Astrocyte of the hippocampus (primary cell): Measurements from ENCODE around the gene IFIT3.
"Not testable (repeated sequence)": the region's sequence is repeated elsewhere in the genome, so short reads cannot be mapped to it uniquely, and the experiment has no call there.

Experiments used
- DNase-seq: peaks from one replicate; pipeline ENCODE4 v3.0.0; 2011; ENCODE audit warnings: low read depth, low spot score

The IFIT3 gene, protein sequence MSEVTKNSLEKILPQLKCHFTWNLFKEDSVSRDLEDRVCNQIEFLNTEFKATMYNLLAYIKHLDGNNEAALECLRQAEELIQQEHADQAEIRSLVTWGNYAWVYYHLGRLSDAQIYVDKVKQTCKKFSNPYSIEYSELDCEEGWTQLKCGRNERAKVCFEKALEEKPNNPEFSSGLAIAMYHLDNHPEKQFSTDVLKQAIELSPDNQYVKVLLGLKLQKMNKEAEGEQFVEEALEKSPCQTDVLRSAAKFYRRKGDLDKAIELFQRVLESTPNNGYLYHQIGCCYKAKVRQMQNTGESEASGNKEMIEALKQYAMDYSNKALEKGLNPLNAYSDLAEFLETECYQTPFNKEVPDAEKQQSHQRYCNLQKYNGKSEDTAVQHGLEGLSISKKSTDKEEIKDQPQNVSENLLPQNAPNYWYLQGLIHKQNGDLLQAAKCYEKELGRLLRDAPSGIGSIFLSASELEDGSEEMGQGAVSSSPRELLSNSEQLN

DNA sequence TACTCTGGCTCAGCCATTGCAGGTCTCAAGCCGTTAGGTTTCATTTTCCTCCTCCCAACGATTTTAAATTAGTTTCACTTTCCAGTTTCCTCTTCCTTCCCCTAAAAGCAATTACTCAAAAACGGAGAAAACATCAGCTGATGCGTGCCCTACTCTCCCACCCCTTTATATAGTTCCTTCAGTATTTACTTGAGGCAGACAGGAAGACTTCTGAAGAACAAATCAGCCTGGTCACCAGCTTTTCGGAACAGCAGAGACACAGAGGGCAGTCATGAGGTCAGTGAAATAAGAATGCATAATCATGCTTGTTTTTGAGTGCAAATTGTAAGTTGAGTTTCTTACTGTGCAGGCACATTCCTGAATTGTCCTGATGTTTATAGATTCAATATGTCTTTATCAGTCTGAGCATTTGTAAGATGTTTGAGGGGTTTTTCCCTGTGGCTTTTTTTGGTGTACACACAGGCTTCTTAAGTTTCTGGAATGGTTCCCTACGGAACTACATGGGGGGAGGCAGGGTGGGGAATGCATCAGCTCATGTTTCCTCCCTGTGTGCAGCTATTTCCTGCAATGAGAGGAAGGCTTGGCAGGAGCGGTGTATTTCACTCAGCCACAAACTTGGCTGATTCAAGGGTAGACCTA, at the start of gene IFIT3:
Gene IFIT3 (plus strand): TSS at position 195 of the 639 bp plus-strand sequence. CDS start 77 bp downstream, at position 272.
- peak; percentile 93 for DNase-seq

DNA sequence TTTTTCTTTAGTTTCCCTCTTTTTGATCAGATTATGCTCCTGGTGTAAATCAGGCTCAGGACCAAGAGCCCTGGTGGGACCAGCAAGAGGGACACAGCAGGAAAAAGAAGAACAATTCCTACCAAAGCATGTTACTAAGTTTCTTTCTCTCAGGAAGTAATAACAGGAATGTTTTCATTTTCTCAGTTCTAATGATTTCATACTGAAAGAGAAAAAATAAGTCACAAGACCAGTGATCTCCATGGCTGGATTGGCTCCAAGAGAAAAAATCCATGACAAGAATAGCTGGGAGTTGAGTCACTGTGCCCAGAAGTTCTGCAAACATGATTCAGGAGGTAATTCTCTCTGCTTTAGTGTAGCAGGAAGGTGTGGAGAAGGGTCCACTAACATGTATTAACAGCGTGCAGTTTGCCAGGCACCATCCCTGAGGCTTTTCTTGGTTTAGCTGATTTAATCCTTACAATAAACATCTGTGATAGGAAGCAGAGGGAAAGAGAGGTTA, 49.7 kb upstream of the IFIT3 start:
- DNase-seq, result peak; percentile 97

DNA sequence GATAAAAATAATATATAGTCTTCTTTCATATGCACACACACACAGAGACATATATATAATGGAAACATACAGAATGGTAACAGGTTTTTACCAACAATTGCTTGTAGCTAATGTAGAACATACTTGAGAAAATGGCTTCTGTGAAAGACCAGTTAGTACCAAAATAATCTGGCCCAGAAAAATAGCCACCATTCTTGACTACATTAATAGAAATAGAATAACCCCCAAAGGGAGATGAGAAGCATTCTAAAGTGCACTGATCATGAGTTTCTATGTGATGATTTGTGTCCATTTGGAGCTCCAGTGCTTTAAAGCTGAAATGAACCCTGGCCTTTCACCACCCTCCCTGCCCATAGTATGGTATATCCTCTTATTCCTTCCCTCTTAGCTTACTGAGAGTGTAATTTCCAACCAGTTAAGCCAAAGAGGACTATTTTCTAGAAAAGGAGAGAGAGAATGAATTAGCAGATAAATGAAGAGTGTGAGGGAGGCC, 48.9 kb upstream of the IFIT3 start:
- peak; percentile 12 for DNase-seq

DNA sequence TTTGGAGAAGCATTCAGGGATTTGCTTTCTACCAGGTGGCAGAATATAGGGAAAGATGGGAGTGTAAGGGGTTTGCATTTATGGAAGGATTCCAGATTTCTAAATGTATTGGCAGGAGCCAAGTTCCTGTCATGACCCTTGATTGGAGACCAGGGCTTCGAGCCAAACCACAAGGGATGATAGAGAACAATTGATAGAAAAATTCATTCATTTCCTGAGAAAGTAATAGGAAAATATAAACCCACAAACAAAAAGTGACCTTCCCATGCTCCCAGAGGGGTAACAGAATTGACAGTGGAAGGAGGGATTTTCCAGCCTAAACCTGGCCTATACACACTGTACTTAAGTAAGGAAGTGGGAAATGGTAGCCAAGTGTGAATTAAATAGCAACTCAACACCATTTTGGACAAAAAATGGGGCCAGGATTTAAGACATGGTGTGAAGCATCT, 48.4 kb upstream of the IFIT3 start:
- DNase-seq, result peak; percentile 71

DNA sequence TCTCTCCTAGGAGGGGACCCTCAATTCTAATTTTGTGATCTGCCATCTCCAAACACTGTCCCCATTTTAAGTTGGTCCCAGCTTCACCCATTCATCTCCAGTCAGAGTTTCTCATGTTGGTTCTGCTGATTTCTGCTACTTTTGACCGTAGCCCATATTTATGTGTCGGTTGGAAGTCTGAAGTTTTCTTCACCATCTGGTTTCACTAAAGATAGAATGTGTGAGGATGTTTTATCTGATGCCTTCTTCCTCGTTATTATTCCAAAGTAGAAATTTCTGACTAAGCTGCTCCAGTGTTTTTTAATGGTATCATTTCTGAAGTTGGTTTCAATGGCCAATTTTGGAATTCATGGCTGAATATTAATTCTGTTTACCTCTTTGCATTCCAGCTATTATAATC, 47.3 kb upstream of the IFIT3 start:
- DNase-seq, result no peak

DNA sequence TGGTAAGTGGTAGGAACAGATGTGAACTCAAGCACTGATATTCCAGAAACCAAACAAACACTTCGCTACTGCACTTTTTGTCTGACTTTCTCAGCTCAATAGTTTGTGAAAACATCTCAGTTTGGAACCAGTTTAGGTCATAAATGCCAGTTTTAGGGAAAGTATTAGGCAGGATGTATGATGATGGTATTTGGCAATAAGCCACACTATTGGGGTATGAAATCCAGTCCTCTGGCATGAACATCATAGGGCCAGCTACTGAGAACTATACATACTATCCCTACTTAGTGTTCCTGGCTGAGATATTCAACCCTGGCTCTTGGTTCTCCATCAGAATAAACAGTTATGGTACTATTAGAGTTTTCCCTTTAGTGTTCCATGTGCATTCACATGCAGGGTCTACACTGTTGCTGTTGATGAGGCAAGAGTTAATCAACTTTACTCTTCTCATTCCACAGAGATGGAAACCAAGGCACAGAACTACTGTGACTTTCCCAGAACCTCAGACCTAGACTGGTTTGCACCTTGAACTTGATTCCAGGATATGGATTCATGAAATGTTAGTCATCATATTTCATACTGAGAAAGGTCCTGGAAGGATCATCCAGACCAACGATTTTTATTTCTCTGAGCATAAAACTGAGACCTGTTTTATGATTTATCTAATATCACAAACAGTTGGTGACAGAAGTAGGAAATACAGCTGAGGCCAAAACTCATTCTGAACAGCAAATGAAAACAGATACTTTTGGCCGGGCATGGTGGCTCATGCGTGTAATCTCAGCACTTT, 46.0 kb upstream of the IFIT3 start:
- no peak for DNase-seq

DNA sequence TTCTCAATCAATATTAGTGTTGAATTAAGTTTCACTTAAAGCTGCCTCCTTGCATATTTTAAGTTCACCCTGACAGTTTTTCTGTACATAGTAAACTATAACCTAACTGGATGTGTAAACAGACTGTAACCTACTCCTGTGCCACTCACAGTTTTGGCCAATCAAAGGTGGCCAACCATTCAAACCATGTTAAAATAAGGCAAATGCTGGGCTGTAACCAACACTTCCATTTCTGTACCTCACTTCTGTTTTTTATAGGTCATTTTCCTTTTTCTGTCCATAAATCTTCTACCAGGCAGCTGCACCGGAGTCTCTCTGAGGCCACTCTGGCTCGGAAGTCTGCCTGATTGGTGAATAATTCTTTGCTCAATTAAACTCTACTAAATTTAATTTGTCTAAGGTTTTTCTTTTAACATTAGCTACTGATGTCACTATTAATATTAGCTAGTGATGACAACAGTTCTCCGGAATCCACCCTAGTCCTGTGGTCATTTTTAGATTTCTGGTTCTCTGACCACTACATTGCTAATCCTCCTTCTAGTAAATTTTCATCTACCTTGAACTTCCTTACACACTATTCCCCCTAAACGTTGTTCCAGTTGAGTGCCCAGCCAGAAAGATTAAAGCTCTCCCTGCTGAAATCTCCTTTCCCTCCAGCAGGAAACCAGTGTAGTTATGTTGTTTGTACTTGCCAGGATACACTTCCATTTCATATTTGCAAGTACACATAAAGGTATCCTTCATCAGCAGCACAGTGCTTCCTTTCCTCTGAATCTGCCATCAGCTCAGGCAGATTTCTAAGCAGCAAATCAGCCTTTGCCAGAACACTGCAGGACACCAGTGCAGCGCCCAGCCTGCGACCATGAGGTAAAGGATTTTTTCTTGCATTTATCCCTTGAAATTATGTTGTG, 44.5 kb upstream of the IFIT3 start:
- DNase-seq, result peak; percentile 53

DNA sequence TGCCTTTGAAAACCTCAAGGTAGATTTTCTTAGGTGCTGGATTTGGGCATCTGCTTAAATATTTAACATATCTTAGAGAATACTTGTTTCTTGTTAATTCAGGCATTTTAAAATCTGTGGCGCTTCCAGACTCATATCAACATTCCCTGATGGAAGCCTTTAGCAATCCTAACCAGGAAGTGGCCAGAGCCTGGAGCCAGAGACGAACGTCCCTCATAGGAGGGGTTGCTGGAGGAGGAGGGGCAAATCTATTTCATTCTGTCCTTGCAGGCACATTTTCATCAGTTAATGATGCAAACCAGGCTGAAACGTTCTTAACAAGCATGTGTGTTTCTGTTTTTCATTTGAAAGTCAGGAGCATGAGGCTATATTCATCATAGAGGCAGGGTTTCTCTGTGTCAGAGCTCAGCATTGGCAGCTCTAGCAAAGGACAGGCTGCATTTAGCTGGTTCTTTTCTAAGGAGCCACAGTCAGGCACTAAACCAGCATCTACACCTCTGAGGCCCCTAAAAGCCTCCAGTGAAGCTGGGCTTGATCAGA, 43.8 kb upstream of the IFIT3 start:
- peak; percentile 74 for DNase-seq

DNA sequence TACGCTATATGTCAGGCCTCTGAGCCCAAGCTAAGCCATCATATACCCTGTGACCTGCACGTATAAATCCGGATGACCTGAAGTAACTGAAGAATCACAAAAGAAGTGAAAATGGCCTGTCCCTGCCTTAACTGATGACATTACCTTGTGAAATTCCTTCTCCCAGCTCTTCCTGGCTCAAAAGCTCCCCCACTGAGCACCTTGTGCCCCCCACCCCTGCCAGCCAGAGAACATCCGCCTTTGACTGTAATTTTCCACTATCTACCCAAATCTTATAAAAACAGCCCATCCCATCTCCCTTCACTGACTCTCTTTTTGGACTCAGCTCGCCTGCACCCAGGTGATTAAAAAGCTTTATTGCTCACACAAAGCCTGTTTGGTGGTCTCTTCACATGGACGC, 43.1 kb upstream of the IFIT3 start:
- not testable (repeated sequence) for DNase-seq

DNA sequence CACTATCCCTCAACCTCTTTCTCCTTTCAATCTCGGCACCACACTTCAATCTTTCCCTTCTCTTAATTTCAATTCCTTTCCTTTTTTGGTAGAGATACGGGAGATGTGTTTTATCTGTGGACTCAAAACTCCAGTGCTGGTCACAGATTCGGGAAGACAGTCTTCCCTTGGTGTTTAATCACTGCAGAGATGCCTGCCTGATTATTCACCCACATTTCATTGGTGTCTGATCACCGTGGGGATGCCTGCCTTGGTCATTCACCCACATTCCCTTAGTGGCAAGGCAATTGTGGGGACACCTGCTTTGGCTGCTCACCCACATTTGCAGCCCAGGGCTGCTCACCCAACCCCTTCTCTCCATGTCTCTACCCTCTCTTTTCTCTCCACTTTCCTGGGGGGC, 42.5 kb upstream of the IFIT3 start:
- DNase-seq, result peak; percentile 23

DNA sequence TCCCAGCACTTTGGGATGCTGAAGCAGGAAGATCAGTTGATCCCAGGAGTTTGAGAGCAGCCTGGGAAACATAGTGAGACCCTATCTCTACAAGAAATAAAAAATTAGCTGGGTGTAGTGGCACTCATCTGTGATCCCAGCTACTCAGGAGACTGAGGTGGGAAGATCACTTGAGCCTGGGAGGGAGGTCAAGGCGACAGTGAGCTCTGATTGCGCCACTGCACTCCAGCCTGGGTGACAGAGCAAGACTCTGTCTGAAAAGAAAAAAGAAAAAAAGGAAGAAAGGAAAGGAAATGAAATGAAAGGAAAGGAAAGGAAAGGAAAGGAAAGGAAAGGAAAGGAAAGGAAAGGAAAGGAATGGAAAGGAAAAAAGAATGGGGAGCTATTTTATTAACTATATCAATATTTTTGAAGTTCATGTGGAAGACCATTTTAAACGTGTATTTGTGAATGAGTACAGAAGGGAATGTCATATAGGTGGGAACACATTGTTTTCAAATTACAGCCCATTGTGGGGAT, 33.0 kb upstream of the IFIT3 start:
- no peak for DNase-seq

DNA sequence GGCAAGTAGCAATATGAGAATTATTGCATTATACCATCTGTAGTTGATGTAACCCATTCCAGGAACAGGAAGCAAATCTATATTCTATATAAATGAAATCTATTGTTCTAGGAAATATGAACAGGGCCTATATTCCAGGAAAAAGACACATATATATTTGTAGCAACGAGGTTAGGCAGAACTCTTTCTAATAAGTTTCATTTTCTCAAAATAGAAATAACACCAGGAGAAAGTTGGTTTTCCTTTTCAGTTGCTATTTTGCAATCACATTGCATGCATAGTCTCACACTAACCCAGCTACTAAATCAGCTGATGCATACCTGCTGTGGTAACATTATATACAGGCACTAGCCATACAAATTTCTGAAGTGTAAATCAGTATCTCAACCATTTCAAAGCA, 32.2 kb upstream of the IFIT3 start:
- DNase-seq, result peak; percentile 46

DNA sequence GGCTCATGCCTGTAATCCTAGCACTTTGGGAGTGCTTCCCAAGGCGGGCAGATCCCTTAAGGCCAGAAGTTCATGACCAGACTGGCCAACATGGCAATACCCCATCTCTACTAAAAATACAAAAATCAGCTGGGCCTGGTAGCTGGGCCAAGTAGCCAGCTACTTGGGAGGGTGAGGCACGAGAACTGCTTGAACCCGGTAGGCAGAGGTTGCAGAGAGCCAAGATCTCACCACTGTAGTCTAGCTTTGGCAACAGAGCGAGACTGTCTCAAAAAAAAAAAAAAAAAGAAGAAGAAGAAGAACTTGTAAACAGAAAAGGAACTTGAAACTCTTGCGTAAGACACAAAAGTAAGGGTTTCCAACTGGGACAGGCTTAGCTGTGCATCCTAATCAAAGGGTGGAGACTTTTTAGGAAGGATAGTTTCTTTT, 31.6 kb upstream of the IFIT3 start:
- no peak for DNase-seq

DNA sequence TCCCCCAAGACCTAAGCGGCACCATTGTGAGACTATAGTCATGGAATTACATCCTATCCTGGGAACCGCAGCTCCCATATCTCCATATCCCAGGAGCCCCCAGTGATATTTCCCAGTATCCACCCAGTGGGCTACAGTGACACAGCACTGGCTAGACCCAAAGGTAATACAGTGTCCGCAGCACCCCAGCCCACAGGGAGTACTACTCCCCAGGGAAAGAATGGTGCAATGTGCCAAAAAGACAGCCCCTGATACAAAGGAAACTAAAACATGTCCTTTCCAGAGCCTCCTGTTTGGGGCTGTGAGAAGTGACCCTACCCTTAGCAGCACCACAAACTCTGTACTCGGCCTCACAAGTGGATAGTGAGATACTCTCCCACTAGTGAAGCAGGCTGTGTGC, 30.4 kb upstream of the IFIT3 start:
- no peak for DNase-seq

DNA sequence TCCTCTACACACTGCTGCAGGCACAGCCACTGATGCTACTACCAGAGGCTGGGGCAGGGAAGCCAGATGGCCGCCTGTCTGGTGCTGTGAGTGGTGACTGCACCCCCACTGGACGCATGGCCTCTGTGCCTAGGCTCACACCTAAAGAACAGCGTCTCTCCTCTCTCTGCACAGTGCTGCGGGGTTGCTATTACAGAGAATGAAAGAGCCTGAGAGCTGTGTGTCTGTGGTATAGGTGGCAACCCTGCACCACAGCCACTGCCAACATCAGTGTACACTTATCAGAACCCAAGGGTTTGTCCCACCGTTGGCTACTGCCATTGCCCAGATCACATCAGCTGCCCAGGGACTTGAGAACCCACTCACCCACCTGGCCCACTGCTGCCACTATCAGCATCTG, 30.0 kb upstream of the IFIT3 start:
- DNase-seq, result no peak

DNA sequence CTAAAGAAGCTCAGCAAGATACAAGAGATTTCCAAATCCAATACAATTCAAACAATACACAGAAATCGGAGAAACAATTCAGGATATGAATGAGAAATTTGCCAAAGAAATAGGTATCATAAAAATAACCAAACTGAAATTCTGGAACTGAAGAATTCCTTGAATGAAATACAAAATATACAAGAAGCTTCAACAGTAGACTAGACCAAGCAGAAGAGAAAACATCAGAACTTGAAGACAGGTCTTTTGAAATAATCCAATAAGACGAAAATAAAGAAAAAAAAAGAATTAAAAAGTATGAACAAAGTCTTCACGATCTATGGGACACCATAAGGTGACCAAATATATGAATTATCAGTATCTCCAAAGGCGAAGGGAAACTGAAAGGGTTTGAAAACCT, 28.8 kb upstream of the IFIT3 start:
- no peak for DNase-seq

DNA sequence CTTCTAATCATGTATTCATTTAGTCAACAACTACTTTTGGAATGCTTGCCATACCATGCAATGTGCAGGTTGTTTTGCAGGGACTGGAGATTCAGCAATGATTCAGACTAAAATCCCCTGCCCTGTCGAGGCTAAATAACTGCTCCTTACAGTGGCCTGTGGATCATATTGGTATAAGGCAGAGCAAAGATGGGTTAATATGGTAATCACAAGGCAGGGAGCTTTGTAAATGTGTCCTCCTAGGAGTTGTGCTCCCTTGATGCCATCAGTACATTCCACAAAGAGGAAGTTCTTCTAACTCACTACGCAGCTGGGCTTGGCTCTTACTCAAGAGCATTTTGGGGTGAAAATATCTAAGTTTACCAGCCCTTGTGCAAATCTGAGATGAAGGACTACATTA, 26.6 kb upstream of the IFIT3 start:
- DNase-seq, result peak; percentile 32

DNA sequence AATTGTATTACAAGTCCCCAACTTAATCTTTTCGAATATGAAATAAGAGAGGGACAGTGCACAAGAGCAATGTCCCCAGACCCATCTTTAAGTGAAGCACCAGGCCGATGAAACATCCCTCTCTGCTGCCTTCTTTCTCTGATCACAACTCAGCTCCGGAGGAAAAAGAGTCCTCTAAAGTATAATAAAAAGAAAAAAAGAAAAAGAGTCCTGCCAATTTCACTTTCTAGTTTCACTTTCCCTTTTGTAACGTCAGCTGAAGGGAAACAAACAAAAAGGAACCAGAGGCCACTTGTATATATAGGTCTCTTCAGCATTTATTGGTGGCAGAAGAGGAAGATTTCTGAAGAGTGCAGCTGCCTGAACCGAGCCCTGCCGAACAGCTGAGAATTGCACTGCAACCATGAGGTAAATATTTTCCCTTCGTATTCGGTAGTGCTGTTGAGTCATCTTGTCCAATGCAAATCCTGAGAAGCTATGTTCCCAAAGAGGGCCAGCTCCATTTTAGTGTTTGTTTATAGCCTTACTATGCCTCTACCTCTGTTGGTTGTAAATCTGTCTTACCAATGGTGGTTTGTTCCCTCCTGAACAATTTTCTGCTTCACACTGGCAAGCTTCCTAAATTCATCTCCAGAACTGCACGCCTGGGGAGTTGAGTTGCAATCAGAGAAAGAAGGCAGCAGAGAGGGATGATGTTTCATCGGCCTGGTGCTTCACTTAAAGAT, 25.9 kb upstream of the IFIT3 start, which contains the start of gene IFIT2:
Gene IFIT2 (plus strand): TSS at position 326 of the 725 bp plus-strand sequence. CDS start 78 bp downstream, at position 404.
- DNase-seq, result peak; percentile 81

DNA sequence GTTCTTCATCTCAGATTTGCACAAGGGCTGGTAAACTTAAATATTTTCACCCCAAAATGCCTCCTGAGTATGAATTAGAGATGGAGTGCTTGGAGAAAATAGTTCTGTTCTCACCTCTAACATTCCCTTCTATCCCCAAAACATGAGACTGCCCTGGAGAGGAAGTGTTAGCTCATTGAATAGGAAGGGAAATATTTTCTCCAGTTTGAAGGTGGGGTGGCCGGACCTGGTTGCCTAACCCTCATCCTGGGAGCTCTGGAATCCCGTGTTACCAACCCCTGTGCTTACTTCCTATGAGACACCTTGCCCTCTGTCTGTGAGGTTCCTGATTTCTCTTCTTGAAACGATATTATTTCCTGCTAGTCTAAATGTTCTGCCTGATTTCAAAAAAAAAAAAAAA, 25.2 kb upstream of the IFIT3 start:
- DNase-seq, result no peak
